ACC112 (cell line): ENCODE measurements around the gene GPATCH2L.

Experiments used
- H2AFZ ChIP-seq: fragments of 200-600 bp; sonication (generic); one replicate; pipeline ENCODE4 v1.6.0; 2017; ENCODE audit warnings: antibody characterized with exemption, low read length; ENCODE audit not compliant: unreplicated experiment
- H3K27ac ChIP-seq: fragments of 200-600 bp; sonication (generic); 2 replicates; pipeline ENCODE4 v1.5.1; 2014; ENCODE audit warnings: low read depth, mild to moderate bottlenecking, antibody characterized with exemption, low read length, moderate library complexity
- H3K27me3 ChIP-seq: fragments of 200-600 bp; sonication (generic); 2 replicates; pipeline ENCODE4 v1.6.1; 2014; ENCODE audit warnings: mild to moderate bottlenecking, antibody characterized with exemption, low read length, moderate library complexity, mixed read lengths; ENCODE audit not compliant: insufficient read depth
- H3K36me3 ChIP-seq: fragments of 200-600 bp; sonication (generic); 2 replicates; pipeline ENCODE4 v1.6.1; 2016; ENCODE audit warnings: mild to moderate bottlenecking, antibody characterized with exemption, low read length, moderate library complexity, mixed read lengths; ENCODE audit not compliant: insufficient read depth
- H3K4me1 ChIP-seq: fragments of 200-600 bp; sonication (generic); one replicate; pipeline ENCODE4 v1.6.1; 2016; ENCODE audit warnings: low read length, mixed read lengths; ENCODE audit not compliant: insufficient read depth, unreplicated experiment, control insufficient read depth
- H3K4me3 ChIP-seq: fragments of 200-600 bp; sonication (generic); 2 replicates; pipeline ENCODE4 v1.5.1; 2014; ENCODE audit warnings: mild to moderate bottlenecking, low read depth, low read length
- H3K79me2 ChIP-seq: fragments of 200-600 bp; sonication (generic); one replicate; pipeline ENCODE4 v1.6.0; 2016; ENCODE audit warnings: low read length; ENCODE audit not compliant: control insufficient read depth, unreplicated experiment, insufficient read depth

The GPATCH2L gene

GRCh38 chr14:76151398-76152332 is at the start of gene GPATCH2L:
Gene GPATCH2L (plus strand): TSS chr14:76151922. CDS start chr14:76154364, 2,442 bp downstream.
- Histone ChIP-seq H3K4me1 (peaks cover 28% of the 10 kb centered on the region), H3K36me3 (peaks cover 23% of the 10 kb centered on the region), H3K27ac (peak within 1 kb of the TSS; percentile 81), H3K27me3 (peaks cover 30% of the 10 kb centered on the region), H2AFZ (peak within 1 kb of the TSS; percentile 83), H3K79me2 (peaks cover 42% of the 10 kb centered on the region), H3K4me3 (peak within 1 kb of the TSS; percentile 88)

GRCh38 chr14:76104802-76105355 is 46.8 kb upstream of the GPATCH2L start:
- H3K27ac ChIP-seq, result no peak overlapping the region
- H2AFZ ChIP-seq, result no peak overlapping the region
- no peaks in the 10 kb centered on the region for H3K4me1 ChIP-seq
- no peak overlapping the region for H3K4me3 ChIP-seq
- H3K36me3 ChIP-seq, result no peaks in the 10 kb centered on the region
- no peaks in the 10 kb centered on the region for H3K79me2 ChIP-seq
- peaks cover 61% of the 10 kb centered on the region for H3K27me3 ChIP-seq

- Histone ChIP-seq H3K36me3 (no peaks in the 10 kb centered on the region), H2AFZ (no peak overlapping the region), H3K27ac (no peak overlapping the region), H3K4me1 (no peaks in the 10 kb centered on the region), H3K79me2 (no peaks in the 10 kb centered on the region), H3K27me3 (peaks cover 58% of the 10 kb centered on the region), H3K4me3 (no peak overlapping the region)
These were observed 45.5 kb upstream of the GPATCH2L start for GRCh38 chr14:76106188-76106587.

GRCh38 chr14:76109087-76109880 is 42.4 kb upstream of the GPATCH2L start:
- Histone ChIP-seq H3K36me3 (no peaks in the 10 kb centered on the region), H3K27me3 (peaks cover 73% of the 10 kb centered on the region), H3K4me1 (no peaks in the 10 kb centered on the region), H3K79me2 (no peaks in the 10 kb centered on the region), H3K27ac (no peak overlapping the region), H3K4me3 (no peak overlapping the region), H2AFZ (no peak overlapping the region)

GRCh38 chr14:76112889-76113624 is 38.7 kb upstream of the GPATCH2L start:
- Histone ChIP-seq H3K36me3 (no peaks in the 10 kb centered on the region), H3K79me2 (no peaks in the 10 kb centered on the region), H3K4me1 (no peaks in the 10 kb centered on the region), H3K27me3 (peaks cover 75% of the 10 kb centered on the region), H2AFZ (no peak overlapping the region), H3K4me3 (no peak overlapping the region), H3K27ac (no peak overlapping the region)

- peaks cover 69% of the 10 kb centered on the region for H3K27me3 ChIP-seq
- H3K4me3 ChIP-seq, result no peak overlapping the region
- no peak overlapping the region for H3K27ac ChIP-seq
- H3K4me1 ChIP-seq, result no peaks in the 10 kb centered on the region
- H2AFZ ChIP-seq, result no peak overlapping the region
- H3K79me2 ChIP-seq, result no peaks in the 10 kb centered on the region
- H3K36me3 ChIP-seq, result no peaks in the 10 kb centered on the region
These were observed 38.0 kb upstream of the GPATCH2L start for GRCh38 chr14:76113691-76114090.

- H2AFZ ChIP-seq, result no peak overlapping the region
- no peaks in the 10 kb centered on the region for H3K4me1 ChIP-seq
- H3K27ac ChIP-seq, result no peak overlapping the region
- H3K79me2 ChIP-seq, result no peaks in the 10 kb centered on the region
- no peak overlapping the region for H3K4me3 ChIP-seq
- no peaks in the 10 kb centered on the region for H3K36me3 ChIP-seq
- peaks cover 56% of the 10 kb centered on the region for H3K27me3 ChIP-seq
These were observed 36.7 kb upstream of the GPATCH2L start for GRCh38 chr14:76115010-76115422.

GRCh38 chr14:76117789-76118484 is 33.8 kb upstream of the GPATCH2L start:
- Histone ChIP-seq H2AFZ (no peak overlapping the region), H3K27ac (no peak overlapping the region), H3K36me3 (no peaks in the 10 kb centered on the region), H3K79me2 (no peaks in the 10 kb centered on the region), H3K27me3 (peaks cover 43% of the 10 kb centered on the region), H3K4me3 (no peak overlapping the region), H3K4me1 (no peaks in the 10 kb centered on the region)

- no peaks in the 10 kb centered on the region for H3K36me3 ChIP-seq
These were observed 33.1 kb upstream of the GPATCH2L start for GRCh38 chr14:76118594-76118993.

More at GRCh38 chr14:76118594-76118993, 33.1 kb upstream of the GPATCH2L start:
- Histone ChIP-seq H3K27ac (no peak overlapping the region), H3K4me3 (no peak overlapping the region), H3K27me3 (peaks cover 42% of the 10 kb centered on the region), H2AFZ (no peak overlapping the region), H3K79me2 (no peaks in the 10 kb centered on the region), H3K4me1 (no peaks in the 10 kb centered on the region)
